ENCODE results near the gene HNRNPUL1. TPM values are rescaled to one million over a fixed set of nuclear protein-coding genes. Genes with fewer than 3 reads are reported as not detected.
A peak's percentile ranks its signal among the peaks of the same experiment; 100 is the strongest.

HNRNPUL1 gene
- total and polyA plus RNA-seq, 9 of the 15 experiments (the other 6 are each of a cell fraction or from before 2014, with no cell fraction given), result 7.3 to 211 (median 85.0) TPM

GRCh38 chr19:41351339-41352245, 87.4 kb downstream of the HNRNPUL1 start:
- Histone ChIP-seq H3K9me1 (ENCODE audit: control insufficient read depth, insufficient read depth, low read length) (no peaks in the 10 kb centered on the region), H3K9ac (ENCODE audit: insufficient read depth in 1 of 2, low read depth in 2 of 2, low read length in 2 of 2) (peak overlapping the region; percentile 85 to 99), H3K4me3 (peak overlapping the region; percentile 98), H3K36me3 (ENCODE audit: control insufficient read depth, insufficient read depth, low read length) (peaks cover 43% of the 10 kb centered on the region), H2AFZ (ENCODE audit: low read depth, low read length) (peak overlapping the region; percentile 68; the same call in 1 of the 2 replicates), H3K79me2 (ENCODE audit: control insufficient read depth, insufficient read depth, low read length) (peaks cover 71% of the 10 kb centered on the region), H3K27ac (ENCODE audit: extremely low read depth, low read depth, low read length) (peak overlapping the region; percentile 93), H3K4me2 (ENCODE audit: insufficient read depth, low read length) (peak overlapping the region; percentile 100), H3K27me3 (ENCODE audit: control insufficient read depth in 2 of 2, insufficient read depth in 2 of 2, low read length in 2 of 2) (no peaks in the 10 kb centered on the region), H3K9me3 (replicated peaks; ENCODE audit: control insufficient read depth, insufficient read depth, low read depth, low read length) (no peaks in the 10 kb centered on the region), H3K4me1 (replicated peaks in 1 of 2; ENCODE audit: control insufficient read depth in 2 of 2, insufficient read depth in 2 of 2, low read length in 2 of 2) (peaks cover 11 to 44% of the 10 kb centered on the region in 2 experiments), H4K20me1 (replicated peaks; ENCODE audit: control insufficient read depth, insufficient read depth, low read length) (peaks cover 17% of the 10 kb centered on the region)
- WGBS (ENCODE audit: insufficient coverage, low coverage, missing lambda C conversion rate), result 0% methylated on average over 31 of the region's 58 CpGs
- FAIRE-seq (no peak), DNase-seq (ENCODE audit: extremely low read depth in 1 of 4, low spot score in 3 of 4) (peak; percentile 83 to 89 (median 84)), ATAC-seq (peak; percentile 76)
- in situ Hi-C loops (cut with MboI), result no loop called here
- intact Hi-C loops (cut with micrococcal nuclease), result loop anchor here (1.0 to 5.0 kb wide), 3 partner anchors 28 to 89 kb away; partner anchors contain the start of gene HNRNPUL1
- ChIA-PET POLR2A (interaction anchor here (0.6 to 3.1 kb wide), 12 partner anchors 9 to 155 kb away, joined by 3 to 20 read pairs (median 4); partner anchors contain the start of gene B9D2), CTCF (ENCODE audit: low intra/inter-chr PET ratio) (no interaction called here)
- BruUV-seq (replicated peaks), result no TSS peak
- TF ChIP-seq ZNF592 (IDR thresholded peaks at IDR 0.05) (no peak), KAT7 (CRISPR knock-in tag; IDR thresholded peaks at IDR 0.05; ENCODE audit: borderline replicate concordance) (peak; percentile 77; the same call in 1 of the 2 replicates), NRF1 (conservative IDR thresholded peaks at IDR 0.05 in 1 of 2, IDR thresholded peaks at IDR 0.05 in 1 of 2) (peak in 1 of 2 experiments; percentile 60; a peak in 3 of 4 replicates), ZNF121 (CRISPR knock-in tag; conservative IDR thresholded peaks at IDR 0.05) (no peak), COPS2 (conservative IDR thresholded peaks at IDR 0.05) (no peak), THRB (CRISPR knock-in tag; conservative IDR thresholded peaks at IDR 0.05) (0 out of 2 replicates have a peak, but pooled peaks have one; percentile 31), THRA (IDR thresholded peaks at IDR 0.05) (no peak), ESRRA (IDR thresholded peaks at IDR 0.05; ENCODE audit: borderline replicate concordance, low read depth) (no peak), NFXL1 (CRISPR knock-in tag; IDR thresholded peaks at IDR 0.05) (no peak), ZNF740 (CRISPR knock-in tag; IDR thresholded peaks at IDR 0.05) (peak; percentile 79; the same call in 1 of the 2 replicates), ZNF740 (tag; IDR thresholded peaks at IDR 0.05) (peak in 1 of 2 experiments; percentile 58; a peak in 1 of 4 replicates), HNRNPLL (IDR thresholded peaks at IDR 0.05; ENCODE audit: low read depth, low read length, poor library complexity, severe bottlenecking) (peak; percentile 21)

All from K562 (cell line).